Fibroblast of skin of left quadriceps (primary cell): ENCODE data around the gene CNGB1.
"Not testable (repeated sequence)": the region's sequence is repeated elsewhere in the genome, so short reads cannot be mapped to it uniquely, and the experiment has no call there.

Source experiments
- DNase-seq, 2 experiments: peaks; one replicate each; pipeline ENCODE4 v3.0.0-alpha.2; 2013; ENCODE audit warnings: low read depth in 2 of 2

CNGB1 gene

GRCh38 chr16:57997176-57997527 is 26.2 kb upstream of the CNGB1 start:
- no peak for DNase-seq

DNA sequence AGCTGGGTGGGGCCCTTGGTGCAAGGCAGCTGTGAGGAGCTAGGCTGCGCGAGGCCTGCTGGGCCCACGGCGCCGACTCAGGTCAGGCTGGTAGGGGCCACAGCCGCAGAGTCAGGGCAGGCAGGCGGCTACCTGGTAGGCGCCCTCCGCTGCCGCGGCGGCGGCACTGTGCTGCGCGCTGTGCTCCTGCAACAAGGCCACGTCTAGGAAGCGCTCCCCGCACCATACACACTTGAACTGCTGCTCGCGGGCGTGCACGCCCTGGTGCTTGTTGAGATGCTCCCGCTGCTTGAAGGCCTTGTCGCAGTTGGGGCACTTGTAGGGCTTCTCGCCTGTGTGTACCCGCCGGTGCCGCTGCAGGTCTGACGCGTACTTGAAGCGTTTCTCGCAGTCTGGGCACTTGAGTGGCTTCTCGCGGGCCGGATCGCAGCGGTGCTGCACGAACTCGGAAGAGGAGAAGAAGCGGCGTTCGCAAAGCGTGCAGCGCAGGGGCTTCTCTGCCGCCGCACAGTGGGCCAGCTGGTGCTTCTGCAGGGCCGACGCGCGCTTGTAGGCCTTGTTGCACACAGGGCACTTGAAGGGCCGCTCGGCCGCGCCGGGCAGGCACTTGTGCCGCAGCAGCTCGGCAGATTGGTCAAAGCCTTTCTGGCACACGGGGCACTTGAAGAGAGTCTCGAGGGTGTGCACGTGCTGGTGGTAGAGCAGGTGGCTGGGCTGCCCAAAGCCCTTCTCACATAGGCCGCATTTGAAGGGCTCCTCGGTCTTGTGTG is 25.7 kb upstream of the CNGB1 start:
- no peak for DNase-seq

DNA sequence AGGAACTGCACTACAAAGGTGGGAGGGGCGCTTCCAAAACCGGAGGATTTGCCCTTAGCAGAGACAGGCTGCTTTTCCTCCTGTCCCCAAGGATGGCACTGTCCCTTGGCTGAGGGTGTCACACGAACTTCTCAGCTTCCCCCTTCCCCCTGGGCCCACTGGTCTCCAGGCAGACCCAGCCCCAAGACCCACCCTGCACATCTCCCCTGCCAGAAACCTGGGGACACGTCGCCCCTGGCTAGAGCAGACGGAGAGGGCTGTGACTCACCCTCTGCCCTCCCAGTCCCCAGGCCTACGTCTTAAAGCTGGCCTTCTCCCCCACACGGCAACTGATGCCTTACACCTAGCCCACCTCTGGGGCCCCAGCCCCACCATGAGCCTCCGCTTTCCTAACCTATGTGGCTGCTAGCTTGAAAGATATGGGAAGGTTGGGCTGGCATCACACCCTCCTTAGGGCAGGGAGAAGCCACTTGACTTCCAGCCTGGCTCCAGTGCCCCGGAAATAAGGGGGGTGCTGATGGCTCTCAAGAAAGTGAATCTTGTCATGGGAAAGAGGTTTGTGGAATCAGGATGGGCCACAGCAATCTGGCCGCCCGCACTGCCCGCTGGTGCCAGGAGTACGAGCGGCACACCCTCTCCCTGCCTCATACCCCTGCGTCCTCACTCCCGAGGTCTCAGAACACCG is 24.9 kb upstream of the CNGB1 start:
- no peak for DNase-seq

DNA sequence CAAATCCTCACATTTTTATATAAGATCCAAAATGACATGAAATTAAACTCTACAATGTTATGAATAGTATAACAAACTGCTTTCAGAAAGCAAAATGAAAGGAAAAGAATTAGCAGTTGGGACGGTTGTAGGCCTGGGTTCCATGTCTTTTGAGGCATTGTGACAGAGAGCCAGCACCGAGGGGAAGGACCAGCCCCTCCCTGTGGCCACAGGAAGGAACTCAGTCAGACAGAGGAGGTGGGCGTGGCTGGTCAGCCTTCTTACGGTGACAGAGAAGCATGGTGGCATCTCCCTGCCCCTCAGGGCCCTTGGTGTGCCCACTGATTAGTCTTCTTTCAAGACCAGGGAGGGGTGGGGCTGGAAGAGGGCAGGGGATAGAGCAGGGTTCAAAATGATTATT is 23.9 kb upstream of the CNGB1 start:
- no peak for DNase-seq

DNA sequence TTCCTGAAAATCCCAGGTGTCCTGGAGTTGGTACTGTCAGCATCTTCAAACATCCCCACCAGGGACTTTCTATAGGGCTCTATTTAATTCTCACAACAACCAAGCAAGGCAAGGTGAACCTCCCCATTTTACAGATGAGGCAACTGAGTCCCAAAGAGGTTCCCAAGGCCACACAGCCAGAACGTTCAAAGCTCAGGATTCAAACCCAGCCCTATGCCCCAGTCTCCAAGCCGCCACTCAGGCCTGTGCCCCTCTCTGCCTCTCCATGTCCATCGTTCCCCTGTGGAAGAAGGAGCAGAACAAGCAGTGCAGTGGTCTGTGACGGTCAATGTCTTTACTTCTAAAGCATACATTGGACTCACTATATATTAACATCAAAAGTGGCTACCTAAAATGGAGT is 23.4 kb upstream of the CNGB1 start:
- DNase-seq = no peak

DNA sequence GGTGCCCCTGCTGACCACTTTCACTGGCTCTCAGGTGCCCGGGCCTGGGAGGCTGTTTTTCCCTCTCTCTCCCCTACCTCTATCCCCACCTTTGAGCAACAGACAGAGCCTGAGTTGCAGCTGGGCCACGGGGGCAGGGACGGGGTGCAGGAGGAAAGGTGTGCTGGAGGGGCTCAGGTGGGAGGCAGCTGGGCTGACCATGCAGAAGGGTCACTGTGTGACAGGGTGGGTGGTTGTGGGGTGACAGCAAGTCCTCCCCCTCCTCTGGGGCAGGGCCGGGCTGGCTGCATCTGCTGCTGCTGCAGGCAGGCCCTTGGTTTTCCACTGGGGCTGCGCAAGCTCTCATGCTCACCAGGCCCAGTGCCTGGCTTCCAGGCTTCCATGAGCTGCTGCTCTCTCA is 23.0 kb upstream of the CNGB1 start:
- no peak for DNase-seq

DNA sequence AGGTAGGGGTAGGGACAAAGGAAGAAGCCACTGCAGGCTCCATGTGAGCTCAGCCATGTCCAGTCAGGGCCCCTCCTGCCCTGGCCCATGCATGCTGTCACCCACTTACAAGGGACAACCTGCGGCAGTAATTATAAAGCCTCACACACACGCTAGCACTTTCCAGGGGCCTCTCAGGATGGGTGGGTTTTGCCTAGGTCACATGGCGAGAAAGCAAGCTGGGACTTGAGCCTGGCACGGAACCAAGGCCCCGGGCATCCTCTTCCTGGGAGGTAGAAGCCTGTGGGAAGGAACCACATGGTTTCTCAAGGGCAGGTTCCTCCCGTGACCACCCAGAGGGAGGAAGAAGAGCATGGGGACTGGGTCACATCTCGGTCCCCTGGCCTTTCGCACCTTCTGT is 22.5 kb upstream of the CNGB1 start:
- DNase-seq = no peak

DNA sequence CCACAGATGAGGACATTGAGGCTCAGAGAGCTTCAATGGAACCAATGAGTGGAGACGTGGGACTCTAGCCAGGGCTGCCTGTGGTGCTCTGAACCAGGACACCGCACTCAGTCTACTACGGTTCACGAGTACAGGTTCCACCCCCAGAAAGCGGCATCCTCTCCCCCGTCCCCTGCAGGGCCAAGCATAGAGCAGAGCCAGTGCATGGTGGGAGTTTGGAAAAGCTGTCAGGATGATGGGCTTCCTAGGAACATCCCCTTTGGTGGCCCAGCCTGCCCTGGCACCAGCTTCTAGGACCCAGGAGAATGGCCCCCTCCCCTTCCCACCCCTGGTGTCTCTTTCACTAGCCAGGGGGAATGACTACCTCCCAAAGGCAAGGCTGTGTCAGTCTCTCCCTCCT is 21.2 kb upstream of the CNGB1 start:
- no peak for DNase-seq

DNA sequence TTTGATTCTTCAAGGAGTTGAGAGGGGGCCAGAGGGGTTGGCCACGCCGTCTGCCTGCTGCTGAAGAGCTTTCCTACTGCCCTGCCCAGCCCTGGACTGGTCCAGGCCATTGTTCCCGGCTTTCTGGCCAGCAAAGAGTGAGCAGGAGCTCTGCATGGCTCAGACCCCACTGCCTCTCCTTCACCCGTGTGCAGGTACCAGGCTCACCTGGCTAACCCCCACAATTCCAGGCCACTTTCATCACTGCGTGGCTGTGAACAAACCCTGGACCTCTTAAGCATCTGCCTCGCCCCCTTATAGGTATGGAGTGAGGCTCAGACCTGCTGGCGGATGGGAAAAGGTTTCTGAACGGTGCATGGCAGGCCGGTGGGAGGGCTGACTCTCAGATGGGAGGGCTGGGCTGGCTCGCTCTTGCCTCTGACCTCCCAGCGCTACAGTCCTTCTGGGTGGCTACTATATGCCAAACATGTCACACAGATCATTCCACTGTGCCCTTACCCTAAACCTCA is 20.7 kb upstream of the CNGB1 start:
- DNase-seq = no peak

DNA sequence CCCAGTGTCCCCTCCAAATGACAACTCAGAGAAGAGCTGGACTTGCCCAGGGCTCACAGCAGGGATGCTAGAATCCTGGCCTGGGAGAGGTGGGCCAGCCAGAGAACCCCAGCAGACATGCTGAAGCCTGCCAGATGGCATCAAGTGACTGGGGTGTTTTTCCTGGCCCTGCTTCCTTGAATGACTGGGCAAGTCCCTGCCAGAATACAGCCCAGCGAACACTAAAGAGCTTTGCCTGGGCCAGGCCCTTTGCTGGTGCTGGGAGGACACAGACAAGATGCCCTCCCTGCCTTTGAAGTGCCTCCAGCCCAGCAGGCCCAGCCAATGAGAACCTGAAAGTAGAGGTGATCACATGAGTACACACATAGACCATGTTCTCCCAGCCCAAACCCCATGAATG is 18.0 kb upstream of the CNGB1 start:
- no peak for DNase-seq

DNA sequence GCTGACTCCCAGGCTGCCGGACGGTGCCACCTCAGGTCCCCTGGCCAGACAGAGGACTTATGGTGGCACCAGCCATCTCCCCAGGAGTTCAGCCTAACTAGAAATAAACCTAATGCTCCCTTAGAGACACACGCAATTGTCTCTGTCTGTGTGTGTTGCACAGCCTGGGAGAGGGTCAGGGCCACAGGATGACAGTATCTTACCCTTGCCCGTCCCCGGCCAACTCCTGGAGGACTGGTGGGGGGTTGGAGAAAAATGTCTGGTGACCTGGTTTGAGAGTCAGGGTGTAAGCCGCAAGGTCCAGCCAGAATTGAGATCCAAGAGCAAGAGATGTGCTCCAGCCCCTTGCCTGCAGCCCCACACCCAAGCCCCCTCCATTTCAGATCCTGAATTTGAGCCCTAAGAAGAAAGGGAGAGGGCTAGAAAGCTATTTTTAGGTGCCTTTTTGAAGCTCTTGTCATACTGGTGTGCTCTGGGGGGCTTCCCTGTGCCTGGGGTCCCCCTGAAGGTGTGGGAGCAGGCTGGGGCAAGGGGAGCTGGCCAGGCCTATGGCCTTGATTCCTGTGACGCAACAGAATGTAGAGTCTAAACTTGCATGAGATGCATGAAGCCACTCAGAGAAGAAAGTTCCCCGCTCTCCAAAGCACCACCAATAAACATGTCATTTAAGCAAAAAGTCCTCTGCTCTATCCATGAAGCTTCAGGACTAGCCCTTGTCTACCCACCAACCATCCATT is 16.7 kb upstream of the CNGB1 start:
- DNase-seq = no peak

- no peak for DNase-seq
These were observed 15.3 kb upstream of the CNGB1 start for GRCh38 chr16:57986196-57986595.

GRCh38 chr16:57985204-57986181 is 14.6 kb upstream of the CNGB1 start:
- DNase-seq = no peak

GRCh38 chr16:57984443-57985203 is 13.7 kb upstream of the CNGB1 start:
- peak; percentile 53 to 58 for DNase-seq

DNA sequence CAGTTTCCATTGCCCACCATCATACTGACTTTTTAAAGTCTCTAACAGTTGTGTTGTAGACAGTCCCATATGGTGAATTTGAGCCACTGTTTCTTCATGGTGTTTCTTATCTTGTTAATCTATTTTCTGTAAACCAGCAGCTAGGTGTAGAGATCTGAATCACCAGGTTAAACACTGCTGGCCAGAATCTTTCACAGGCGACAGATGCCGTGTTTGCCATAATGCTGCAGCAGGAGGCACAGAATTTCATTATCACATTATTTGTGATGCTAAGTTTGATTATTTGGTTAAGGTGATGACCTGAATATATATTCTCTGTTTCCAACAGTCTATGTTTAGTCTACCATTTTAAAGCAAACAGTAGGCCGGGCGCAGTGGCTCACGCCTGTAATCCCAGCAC is 11.5 kb upstream of the CNGB1 start:
- no peak for DNase-seq

DNA sequence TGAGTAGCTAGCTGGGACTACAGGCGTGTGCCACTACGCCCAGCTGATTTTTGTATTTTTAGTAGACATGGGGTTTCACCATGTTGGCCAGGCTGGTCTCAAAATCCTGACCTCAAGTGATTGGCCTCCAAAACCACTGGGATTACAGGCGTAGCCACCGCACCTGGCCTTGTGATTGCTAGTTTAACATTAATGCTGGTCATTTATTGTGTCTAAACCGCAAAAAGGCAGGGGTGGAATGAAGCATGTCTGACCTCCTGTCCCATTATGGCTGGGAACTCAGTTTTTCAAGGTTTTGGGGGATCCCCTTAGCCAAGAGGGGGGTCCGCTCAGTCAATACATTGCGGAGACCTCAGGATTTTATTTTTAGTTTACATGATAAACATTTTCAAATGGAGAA is 10.7 kb upstream of the CNGB1 start:
- no peak for DNase-seq

DNA sequence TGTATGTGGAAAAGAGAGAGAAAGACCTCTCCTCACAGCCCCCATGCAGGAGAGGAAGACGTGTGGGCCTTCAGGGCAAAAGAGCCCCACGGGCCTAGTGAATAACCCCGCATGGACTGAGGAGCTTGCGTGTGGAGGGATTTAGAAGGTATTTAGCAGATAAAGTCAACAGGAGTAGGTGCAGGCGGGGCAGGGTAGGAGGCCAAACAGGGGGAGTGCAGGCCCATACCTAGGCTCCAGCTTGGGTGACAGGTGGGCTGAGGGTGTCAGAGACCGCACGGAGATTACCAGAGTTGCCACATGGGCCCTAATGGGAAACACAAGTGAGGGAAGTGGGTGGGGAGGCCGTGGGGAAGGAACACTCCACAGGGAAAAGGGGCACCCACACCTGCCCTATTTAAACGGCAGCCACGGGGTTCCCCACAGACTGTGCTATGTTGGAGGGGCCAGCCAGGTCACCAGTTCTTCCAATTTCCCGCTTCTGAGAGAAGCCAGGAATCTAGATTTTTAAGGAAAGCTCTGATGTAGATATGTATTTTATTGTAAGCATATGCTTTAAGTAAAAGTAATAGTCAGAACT is 8.2 kb upstream of the CNGB1 start:
- DNase-seq = no peak

DNA sequence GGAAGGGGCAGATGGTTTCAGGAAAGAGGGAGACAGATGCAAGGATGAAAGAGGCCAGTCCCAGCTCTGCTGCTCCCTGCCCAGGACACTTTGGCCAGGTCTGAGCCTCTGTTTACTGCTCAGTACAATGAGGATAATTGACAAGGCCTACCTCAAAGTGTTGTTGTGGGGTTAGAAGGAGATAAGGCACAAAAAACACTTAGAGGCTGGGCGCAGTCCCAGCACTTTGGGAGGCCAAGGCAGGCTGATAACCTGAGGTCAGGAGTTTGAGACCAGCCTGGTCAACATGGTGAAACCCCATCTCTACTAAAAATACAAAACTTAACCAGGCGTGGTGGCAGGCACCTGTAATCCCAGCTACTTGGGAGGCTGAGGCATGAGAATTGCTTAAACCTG is 7.1 kb upstream of the CNGB1 start:
- DNase-seq = not testable (repeated sequence)

DNA sequence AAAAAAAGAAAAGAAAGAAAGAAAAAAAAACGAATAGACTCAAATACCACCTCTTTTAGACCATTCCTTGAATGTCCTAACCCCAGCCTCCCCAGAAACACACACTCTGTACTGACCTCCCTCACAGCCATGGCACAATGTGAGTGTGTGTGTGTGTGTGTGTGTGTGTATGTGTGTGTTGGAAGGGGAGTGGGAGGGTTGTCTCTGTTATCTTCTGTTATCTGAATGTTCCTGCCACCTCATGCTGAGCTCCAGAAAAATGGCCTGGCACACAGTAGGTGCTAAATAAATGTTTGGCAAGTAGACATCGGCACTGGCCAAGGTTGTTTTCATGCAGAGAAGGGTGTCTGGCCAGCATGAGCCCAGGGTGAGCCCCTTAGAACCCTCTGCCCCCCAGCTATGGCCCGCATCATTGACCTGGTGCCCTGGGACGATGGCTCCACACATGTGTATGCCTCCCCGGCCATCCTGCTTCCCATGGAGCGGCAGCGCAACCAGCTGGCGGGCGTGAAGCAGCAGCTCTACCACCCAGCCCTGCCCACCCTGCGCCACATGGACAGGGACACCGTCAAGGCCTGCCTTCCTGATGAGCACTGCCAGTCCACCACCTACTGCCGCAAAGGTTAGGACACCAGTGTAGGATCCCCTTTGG is 6.6 kb upstream of the CNGB1 start:
- DNase-seq = no peak

DNA sequence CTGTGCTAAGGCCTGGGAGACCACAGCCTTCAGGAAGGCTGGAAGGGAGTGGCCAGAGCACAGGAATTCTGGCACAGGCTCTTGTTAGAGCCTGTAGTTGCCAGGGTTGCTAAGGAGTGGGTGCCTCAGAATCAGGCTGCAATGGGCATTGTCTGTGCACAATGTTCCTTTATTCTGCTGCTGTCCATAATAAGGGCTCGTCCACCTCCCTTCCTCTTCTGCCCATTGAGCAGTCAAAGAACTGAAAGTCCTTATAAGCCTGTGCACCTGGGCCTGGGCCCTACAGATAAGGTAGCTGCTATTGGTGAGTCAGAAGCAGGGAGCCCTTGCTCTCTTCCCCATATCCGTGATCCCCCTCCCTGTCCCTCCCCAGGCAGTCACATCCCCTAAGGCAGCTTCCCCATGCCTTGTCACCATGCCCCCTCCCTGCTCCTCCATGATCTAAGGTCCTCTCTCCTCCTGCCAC is 5.4 kb upstream of the CNGB1 start:
- no peak for DNase-seq
